ENCODE data around the gene BICC1.

- TF ChIP-seq CTCF (IDR thresholded peaks at IDR 0.05; ENCODE audit: low read depth, low read length) (no peak), POLR2A (IDR thresholded peaks at IDR 0.05; ENCODE audit: extremely low read depth, insufficient read length) (no peak)
These were observed 271.7 kb downstream of the BICC1 start for GRCh38 chr10:58784361-58784760.
